Measurements from ENCODE around the gene B4GALT5.
A peak's percentile ranks its signal among the peaks of the same experiment; 100 is the strongest.
"Not testable (repeated sequence)": the region's sequence is repeated elsewhere in the genome, so short reads cannot be mapped to it uniquely, and the experiment has no call there.

Gene B4GALT5

DNA sequence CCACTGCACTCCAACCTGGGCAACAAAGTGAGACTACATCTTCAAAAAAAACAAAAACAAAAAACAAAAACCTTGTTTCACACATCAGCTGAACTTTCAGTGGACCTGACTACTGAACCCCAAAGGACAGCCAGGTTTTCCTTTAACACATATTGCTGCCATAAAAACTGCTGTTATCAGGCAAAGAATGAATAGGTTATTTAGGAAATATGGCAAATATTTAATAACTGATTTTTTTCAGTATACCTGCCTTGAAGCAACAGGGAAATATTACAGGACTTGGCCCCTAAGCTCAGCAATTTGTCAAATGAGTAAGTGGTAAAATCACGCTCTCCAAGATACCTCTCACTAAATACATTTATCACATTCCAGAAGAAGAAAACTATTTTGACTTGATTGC is 34.0 kb downstream of the B4GALT5 start:
- no peak for DNase-seq (ENCODE audit: low read depth)

DNA sequence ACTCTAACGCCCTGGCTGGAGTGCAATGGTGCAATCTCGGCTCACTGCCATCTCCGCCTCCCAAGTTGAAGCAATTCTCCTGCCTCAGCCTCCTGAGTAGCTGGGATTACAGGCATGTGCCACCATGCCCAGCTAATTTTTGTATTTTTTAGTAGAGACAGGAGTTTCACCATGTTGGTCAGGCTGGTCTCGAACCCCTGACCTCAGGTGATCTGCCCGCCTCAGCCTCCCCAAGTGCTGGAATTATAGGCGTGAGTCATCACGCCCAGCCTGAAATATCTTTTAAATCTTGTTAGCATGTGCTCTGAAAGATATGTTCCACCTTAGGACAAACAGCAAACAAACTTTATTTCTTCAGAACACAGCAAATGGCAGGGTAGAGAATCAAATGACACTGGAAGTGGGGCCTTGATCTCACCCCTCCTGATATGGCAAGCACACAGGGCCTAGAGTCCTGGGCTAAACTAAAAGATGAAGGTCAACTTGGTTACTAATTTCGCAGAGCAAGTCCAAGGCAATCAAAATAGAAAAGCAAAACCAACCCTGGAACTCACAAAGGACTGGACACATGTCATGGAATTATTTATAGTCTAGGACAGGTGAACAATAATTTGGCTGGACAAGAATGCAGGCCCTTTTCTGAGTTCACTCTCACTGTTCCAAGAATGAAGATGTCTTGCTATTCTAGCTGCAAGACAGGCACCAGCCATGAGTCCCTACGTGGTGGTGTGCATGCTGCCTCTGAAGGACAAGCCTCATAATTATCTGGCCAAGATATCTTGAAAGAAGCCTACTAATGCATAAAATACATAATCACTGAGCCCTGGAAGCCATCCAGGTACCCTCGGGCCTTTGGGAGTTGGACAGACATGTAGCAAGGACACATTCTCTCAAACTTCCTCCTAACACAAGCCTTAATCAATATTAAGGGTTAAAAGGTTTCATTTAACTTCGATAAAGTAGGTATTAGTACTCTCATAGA is 35.6 kb downstream of the B4GALT5 start:
- DNase-seq (ENCODE audit: low read depth): no peak

DNA sequence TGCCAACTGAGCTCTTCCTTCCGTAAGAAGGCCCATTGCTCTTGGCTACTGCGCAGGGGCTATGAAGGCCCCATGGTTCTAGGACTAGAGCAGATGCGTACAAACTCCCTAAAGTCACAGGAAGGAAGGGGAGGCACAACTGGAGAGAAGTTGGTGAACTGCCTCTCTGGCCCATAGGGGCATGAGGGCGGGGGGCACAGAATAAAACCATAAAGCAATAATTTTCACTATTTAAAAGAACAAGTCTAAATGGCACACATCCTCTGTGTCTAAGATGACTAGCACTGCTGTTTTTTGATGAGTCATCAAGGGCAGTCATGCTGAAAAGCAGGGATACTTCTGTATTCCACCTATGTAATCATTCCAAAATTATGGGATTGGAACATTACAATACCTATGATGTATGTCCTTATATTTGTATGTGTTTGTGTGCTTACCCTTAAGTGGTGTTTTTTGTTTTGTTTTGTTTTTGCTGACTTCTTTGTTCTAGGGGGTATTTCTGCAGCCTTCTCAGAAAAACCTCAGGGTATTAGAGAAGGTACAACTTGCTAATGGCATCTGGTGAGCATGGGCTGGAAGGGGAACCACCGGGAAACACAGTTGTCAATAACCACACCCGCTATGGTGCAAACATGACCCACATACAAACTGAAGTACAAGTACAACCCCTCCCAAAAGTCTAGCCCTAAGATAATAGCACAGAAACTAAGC is 36.9 kb downstream of the B4GALT5 start:
- DNase-seq (ENCODE audit: low read depth): peak; percentile 59

DNA sequence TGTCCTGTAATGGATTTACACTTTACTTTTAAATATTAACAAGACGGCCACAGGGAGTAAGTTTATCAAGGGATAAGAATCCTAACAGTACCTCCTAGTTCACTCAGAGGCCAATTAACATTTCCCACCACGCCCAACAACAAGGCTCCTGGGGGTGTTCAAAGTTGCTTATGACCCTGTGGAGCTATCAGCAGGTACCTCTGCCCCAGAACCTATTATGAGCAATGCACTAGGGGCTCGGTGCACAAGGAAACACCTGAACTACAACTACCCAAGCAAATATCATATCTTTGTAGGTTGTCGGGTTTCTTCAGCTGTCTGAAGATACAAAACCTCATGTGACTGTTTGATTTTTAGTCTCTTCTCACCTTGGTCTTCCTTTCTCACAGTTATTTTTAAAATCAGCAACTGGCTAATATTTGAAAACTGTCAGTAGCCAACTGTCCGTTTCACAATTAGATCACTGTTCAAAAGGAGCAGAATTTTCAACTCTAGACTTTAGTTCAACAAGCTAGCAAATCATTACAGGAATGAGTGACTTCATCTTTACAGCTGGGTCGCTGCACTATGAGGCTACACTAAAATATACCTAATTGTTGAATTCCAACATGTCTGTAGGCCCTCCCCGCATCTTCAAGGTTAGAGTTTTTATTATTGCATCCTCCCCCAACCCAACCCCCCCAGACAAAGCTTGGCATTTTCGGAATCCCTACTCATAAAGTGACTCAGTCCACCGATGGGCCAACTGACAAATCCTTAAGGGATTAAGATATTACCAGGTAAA is 38.1 kb downstream of the B4GALT5 start:
- peak; percentile 53 for DNase-seq (ENCODE audit: low read depth)

DNA sequence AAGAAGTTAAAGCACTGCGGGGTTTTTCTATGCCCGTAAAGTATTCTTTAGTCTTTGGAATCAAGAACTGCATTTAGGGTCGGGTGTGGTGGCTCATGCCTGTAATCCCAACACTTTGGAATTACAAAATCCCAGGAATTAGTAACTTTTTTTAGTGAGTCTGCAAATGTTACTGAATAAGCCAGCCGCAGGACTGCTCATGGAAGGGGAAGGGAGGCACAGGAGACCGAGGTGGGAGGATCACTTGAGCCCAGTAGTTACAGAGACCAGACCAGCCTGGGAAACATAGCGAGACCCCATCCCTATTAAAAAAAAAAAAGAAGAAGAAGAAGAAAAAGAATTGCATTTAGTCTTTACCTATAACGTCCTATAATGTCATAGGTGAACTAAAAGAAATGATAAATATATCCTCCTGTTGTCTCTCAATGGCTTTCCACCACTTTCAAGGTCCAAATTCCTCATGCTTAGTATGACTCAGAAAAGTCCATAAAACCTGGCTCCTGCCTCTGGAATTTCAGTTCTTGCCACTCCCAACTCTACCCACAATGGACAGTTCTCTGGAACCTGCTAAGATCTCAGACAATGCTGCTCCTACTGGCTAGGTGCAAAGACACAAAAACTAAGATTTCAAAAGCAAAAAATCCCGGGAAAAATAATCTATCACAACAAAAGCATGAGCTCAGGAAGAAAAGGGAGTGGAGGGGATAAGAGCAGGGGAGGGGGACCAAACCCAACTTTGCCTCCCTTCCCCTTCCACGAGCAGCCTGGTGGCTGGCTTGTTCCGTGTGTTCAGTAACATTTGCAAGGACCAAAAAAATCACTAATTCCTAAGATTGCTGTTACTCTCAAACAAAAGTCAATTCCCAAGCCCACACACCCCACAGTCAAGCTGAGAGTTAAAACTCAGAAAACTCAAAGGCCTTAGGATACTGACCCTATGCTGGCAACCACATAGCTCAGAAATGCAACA is 39.0 kb downstream of the B4GALT5 start:
- peak; percentile 78 for DNase-seq (ENCODE audit: low read depth)

DNA sequence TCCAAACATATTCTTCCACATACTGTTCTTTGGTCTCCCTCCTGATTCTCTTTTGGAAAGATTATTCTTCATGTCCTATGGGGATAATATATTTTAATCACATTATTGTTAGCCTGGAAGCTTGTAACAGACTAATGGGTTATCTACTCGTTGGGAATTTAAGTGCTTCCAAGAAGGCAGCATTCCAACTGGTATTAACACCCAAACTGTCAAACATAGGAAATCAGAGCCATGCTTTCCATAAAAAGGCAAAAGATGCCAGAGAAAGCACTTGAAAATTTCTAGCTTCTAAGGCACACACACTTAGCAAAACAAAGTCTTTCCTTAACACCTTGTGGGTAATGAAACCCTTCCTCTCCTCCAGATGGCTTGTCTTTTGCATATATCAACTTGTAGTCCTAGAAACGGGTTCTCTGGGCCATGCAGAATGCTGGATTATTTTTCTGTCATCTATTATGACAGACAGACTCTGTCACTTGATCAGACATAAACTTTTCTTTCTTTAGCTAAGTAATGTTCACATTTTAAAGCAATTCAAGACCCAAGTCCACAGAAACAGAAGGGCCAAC is 41.5 kb downstream of the B4GALT5 start:
- DNase-seq (ENCODE audit: low read depth): peak; percentile 23

DNA sequence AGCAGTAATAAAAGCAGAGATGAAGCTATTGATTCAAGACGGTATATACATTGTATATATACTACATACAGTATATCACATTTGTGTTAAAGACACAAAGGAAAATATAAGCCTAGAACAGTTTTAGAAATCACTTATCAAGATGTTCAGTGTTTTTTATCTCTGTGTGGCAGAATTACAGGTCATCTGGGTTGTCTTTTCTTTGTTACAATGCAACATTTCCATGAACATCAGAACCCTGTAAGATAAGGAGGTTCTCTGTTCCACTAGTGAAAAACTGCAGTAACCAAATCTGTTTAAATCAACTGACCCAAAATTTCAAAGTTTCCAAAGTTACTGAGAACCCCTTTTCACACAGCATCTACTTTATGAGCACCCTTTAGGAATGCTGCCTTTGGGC is 42.2 kb downstream of the B4GALT5 start:
- no peak for DNase-seq (ENCODE audit: low read depth)

DNA sequence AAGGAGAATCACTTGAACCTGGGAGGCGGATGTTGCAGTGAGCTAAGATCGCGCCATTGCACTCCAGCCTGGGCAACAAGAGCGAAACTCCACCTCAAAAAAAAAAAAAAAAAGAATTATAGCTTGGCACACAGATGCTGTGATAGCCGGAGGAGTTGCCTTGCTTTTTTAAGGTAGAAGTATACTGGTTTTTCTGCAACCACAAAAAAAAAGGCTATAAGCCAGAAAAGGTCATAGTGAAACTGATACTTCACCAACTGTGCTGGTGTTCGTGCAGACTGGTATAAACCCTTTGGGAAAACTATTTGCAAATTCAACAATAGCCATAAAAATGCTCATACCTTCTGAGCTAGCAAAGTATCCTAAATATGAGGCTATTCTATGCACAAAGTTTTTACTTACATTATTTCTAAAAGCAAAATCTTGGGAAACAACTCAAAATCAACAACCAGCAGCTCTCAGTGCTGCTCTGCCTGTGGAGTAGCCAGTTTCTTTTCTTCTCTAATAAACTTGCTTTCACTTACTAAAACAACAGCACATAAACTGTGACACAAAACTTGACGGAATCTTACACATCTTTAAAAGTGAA is 44.0 kb downstream of the B4GALT5 start:
- peak; percentile 17 for DNase-seq (ENCODE audit: low read depth)

DNA sequence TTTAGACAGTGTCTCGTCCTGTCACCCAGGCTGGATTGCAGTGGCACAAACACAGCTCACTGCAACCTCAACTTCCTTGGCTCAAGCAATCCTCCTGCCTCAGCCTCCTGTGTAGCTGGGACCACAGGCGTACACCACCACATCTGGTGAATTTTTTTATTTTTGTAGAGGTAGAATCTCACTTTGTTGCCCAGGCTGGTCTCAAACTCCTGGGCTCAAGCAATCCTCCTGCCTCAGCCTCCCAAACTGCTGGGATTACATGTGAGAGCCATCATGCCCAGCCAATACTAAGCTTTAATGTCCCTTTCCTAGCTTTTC is 44.8 kb downstream of the B4GALT5 start:
- DNase-seq (ENCODE audit: low read depth): not testable (repeated sequence)

DNA sequence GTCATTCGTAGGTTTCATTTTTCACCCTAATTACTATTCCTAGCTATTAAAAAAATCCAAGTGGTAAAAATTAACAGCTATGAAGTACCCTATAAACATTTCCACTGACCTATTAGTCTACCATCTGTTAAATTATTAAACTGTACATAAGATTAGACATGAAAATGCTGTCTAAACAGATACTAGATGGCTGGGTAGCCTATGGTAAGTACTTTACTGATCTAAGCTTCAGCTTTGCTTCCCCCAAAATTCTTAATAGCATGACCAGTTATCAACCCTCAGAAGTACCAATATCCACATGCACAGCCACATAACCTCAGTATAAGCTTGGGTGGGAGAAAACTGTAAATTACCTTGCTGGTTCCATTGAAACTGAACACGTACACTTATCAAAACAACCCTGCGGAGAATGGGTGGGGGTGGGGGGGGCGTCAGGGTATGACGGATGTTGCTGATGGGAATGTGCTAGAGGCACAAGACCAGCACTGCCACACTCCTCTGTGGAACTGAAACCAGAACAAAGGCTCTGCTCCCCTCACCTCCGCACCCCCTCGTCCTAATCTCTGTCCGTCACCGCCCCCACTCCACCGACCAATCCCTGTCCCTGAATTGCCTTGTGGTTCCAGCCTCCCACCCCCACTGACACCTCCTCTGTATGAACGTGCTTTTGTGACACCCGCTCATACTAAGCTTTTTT is 45.3 kb downstream of the B4GALT5 start:
- DNase-seq (ENCODE audit: low read depth): no peak

DNA sequence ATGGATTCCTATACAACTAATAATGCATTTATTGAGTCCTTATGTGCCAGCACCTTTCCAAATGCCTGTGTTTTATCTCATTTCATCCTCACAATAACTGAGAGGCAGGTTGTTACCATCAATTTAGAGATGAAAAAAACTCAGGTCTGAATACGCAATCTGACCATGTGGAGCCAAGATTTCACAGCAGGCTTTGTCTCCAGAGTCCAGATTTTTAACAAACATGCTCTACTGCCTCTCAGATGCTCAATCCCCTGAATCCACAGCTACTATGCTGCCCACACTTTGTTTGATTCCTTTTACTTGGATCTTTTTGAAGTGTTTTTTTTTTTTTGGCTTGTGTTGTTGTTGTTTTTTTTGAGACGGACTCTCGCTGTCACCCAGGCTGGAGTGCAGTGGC is 46.8 kb downstream of the B4GALT5 start:
- DNase-seq (ENCODE audit: low read depth): no peak

DNA sequence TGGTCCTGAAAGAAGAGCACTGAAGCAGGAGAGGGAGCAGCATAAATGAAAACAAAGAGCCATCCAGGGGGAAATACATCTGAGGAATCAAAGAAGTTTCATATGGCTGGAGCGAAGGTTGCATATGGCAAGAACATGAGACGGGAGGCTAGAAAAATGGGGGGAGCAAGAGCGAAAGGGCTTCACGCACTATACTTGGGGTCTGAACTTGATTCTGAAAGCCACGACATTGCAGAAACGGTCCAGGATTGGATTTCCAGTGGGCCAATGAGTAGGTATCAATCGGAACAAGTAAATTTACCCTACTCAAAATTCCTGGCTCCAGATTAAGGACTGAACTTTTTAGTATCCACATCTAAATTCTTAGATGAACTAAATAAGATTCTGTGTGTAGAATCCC is 47.9 kb downstream of the B4GALT5 start:
- no peak for DNase-seq (ENCODE audit: low read depth)

DNA sequence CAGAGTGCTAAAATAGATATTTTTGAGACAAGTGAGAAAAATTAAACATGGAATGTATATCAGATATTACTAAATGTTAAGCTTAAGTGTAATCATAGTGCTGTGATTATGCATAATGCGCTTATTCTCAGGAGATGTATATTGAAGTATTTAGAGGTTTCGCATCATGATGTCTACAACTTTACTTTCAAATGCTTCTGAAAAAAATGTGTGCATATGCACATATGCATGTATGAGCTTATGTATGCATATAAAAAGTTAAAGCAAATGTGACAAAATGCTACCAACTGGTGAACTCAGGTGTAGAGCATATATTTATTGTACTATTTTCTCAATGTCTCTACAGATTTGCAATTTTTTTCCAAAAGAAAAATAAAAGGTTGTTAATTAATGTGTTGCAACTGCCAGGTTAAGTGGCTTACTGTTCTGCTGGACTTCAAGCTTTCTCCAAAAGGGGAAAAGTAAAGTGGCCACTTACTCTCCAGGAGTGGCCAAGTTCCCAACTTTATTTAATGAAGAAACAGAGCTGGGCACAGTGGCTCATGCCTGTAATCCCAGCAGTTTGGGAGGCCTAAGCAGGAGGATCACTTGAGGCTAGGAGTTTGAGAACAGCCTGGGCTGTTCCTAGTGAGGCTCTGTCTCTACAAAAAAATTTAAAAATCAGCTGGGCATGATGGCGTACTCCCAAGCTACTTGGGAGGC is 48.9 kb downstream of the B4GALT5 start:
- no peak for DNase-seq (ENCODE audit: low read depth)

DNA sequence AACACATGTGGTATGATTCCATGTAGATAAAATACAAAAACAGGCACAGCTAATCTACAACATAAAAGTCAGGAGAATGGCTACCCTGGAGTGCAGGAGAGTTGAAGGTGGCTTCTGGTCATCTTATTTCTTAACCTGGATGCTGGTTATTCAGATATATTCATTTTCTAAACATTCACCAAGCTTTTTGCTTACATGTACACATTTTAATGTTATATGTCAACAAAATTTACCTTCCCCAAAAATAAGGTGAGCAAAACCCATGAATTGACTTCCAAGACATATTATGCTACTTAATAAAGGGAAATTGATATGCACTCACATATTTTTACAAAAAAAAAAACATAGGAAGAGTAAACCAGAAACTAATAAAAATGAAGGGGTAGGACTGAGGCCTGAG is 50.6 kb downstream of the B4GALT5 start:
- no peak for DNase-seq (ENCODE audit: low read depth)

DNA sequence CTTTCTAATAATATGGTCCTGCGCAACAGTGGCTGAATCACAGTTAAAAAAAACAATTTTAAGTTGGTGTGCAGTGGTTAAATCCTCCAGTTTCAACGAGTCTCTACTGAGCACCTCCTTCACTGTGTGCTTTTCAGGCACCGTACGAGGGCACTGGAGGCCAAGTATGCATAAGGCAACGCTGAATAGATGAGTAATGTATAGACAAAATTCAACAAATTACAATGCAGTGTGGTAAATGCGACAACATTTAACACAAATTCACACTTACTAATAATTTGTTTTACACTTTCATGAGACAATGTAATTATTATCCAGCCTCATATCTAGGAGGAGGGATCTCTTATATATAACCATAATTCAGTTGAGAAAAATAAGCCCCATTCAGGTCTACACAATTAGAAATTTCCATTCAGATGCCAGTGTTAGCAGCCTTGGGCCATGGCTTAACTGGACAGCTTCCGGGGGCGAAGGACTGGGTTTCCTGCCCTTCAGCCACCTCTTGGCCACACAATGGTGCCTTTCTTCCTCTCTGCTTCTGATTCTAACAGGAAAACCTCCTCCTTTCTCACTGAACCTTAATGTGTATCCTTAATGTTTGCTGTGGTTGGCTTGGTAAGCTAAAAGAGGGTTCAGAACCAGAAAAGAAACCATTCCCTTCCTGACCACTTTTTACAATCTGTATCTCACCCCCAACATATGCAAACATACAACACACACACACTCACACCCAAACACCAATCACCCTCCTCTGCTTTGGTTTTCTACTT is 51.9 kb downstream of the B4GALT5 start:
- DNase-seq (ENCODE audit: low read depth): no peak

DNA sequence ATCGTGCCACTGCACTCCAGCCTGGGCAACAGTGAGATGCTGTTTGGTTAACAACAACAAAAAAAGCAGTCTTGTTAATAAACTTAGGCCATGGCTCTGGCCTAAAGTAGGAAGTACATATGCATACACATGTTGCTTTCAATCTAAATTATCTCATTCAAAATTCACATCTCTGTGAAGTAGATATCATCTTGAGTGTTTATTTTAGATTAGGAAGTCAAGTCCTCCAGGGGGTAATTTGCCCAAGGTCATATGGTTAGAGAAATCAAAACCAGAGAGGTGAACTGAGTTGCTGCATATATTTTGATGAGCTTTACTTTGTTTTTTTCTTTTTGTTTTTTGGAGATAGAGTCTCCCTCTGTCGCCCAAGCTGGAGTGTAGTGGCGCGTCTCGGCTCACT is 52.8 kb downstream of the B4GALT5 start:
- DNase-seq (ENCODE audit: low read depth): no peak

DNA sequence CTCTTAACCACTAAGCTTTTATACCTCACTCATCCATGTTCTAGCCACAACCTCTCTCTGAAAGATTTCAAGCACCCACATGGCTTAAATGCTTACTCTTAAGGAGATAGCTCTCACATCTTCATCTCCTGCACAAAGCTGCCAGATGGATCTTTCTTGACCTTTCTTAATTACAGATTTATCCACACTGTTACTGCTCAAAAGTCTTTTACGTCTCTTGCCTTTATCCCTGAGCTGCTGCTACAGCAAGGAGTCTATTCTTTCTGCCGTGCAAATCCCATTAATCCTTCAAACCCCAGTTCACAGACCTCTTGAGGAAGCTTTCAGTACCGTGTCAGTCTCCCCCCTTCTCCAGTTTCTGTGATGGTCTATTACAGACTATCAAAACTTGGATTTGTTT is 54.6 kb downstream of the B4GALT5 start:
- no peak for DNase-seq (ENCODE audit: low read depth)

DNA sequence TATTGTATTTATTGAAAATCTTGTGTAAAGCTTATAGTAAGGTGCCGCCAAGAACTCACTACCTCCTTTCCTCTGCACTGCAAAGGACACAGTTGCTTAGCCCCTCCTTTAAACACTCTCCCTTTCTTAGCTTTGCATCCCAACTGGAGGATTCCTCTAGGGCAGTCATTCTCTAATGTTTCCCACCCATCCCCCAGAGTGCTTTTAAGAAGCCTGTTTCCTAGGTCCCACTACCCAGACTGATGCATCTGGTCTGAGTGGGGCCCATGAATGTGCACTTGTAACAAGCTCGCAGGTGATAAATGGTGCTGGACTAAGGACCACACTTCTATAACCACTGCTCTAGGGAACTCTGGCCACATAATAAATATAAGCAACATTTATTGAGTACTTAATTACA is 55.2 kb downstream of the B4GALT5 start:
- no peak for DNase-seq (ENCODE audit: low read depth)
